HG03159 (cell line): ENCODE results near the gene GRP.
A peak's percentile ranks its signal among the peaks of the same experiment; 100 is the strongest.
"Not testable (repeated sequence)": the region's sequence is repeated elsewhere in the genome, so short reads cannot be mapped to it uniquely, and the experiment has no call there.

Source experiments
- ATAC-seq: cut with Tn5 transposase; IDR thresholded peaks from one replicate; pipeline ENCODE4 v1.9.1; 2021; ENCODE audit warnings: mild to moderate bottlenecking, moderate library complexity; ENCODE audit not compliant: unreplicated experiment

Gene GRP

GRCh38 chr18:59228351-59228750 lies 8.4 kb downstream of the GRP start:
- no peak for ATAC-seq

- no peak for ATAC-seq
These were observed 9.2 kb downstream of the GRP start for GRCh38 chr18:59229191-59229590.

GRCh38 chr18:59229701-59230443 lies 9.9 kb downstream of the GRP start:
- ATAC-seq, result no peak

- no peak for ATAC-seq
These were observed 11.2 kb downstream of the GRP start for GRCh38 chr18:59231114-59231513.

GRCh38 chr18:59231877-59232276 lies 11.9 kb downstream of the GRP start:
- no peak for ATAC-seq

- no peak for ATAC-seq
These were observed 12.5 kb downstream of the GRP start for GRCh38 chr18:59232309-59233016.

- ATAC-seq, result no peak
These were observed 13.1 kb downstream of the GRP start for GRCh38 chr18:59233017-59233410.

GRCh38 chr18:59238385-59238784 lies 18.4 kb downstream of the GRP start:
- no peak for ATAC-seq

GRCh38 chr18:59239642-59240041 lies 19.7 kb downstream of the GRP start:
- no peak for ATAC-seq

- ATAC-seq, result no peak
These were observed 22.9 kb downstream of the GRP start for GRCh38 chr18:59242906-59243305.

- no peak for ATAC-seq
These were observed 26.8 kb downstream of the GRP start for GRCh38 chr18:59246796-59247195.

- ATAC-seq, result peak; percentile 56
These were observed 29.3 kb downstream of the GRP start for GRCh38 chr18:59249199-59249774.

- ATAC-seq, result not testable (repeated sequence)
These were observed 35.5 kb downstream of the GRP start for GRCh38 chr18:59255491-59255890.

GRCh38 chr18:59261842-59262241 lies 41.9 kb downstream of the GRP start:
- not testable (repeated sequence) for ATAC-seq

GRCh38 chr18:59262243-59262642 lies 42.3 kb downstream of the GRP start:
- not testable (repeated sequence) for ATAC-seq

- no peak for ATAC-seq
These were observed 43.7 kb downstream of the GRP start for GRCh38 chr18:59263661-59264060.

- ATAC-seq, result no peak
These were observed 44.2 kb downstream of the GRP start for GRCh38 chr18:59264121-59264571.

GRCh38 chr18:59264651-59265245 lies 44.8 kb downstream of the GRP start:
- ATAC-seq, result no peak

- ATAC-seq, result peak; percentile 70
These were observed 45.5 kb downstream of the GRP start for GRCh38 chr18:59265246-59265973.

GRCh38 chr18:59265974-59266369 lies 46.0 kb downstream of the GRP start:
- no peak for ATAC-seq

- ATAC-seq, result no peak
These were observed 46.5 kb downstream of the GRP start for GRCh38 chr18:59266459-59266858.
